NCI-H2107 treated with DMSO at 0.1 percent for 48 hours (cell line): ENCODE measurements around the gene ANG.
"Not testable (repeated sequence)": the region's sequence is repeated elsewhere in the genome, so short reads cannot be mapped to it uniquely, and the experiment has no call there.

Experiments
- DNase-seq: peaks from one replicate; lab custom pipeline; 2025; ENCODE audit not compliant: unreplicated experiment; lab: John Stamatoyannopoulos, UW

The ANG gene

GRCh38 chr14:20688167-20688839 lies at the start of gene ANG:
ANG (plus strand) TSS chr14:20688764; CDS start chr14:20693565, 4,801 bp downstream.
- DNase-seq, result no peak

DNA sequence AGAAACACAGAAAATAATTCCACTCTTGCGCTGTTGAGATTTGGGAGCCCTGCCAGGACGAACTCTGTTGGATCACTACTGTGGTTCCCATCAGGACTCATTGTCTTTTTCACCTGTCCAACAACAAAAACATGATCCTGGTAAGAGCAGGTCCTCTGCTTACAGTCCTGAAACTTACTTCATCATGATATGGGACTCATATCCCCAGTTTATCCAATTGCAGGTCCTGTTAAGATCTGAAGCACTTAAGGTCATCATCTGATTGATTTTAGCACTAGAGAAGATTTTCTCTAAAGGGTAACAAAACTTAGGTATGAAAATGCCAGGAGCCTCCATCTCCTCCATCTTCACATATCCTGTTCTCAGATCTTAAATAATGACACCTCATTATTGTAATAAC lies 47.0 kb upstream of the ANG start, which contains the start of gene OR6S1:
TSS of gene OR6S1 (minus strand) at position 101 of the 400 bp plus-strand sequence. CDS start at position 101, 0 bp downstream.
- no peak for DNase-seq

DNA sequence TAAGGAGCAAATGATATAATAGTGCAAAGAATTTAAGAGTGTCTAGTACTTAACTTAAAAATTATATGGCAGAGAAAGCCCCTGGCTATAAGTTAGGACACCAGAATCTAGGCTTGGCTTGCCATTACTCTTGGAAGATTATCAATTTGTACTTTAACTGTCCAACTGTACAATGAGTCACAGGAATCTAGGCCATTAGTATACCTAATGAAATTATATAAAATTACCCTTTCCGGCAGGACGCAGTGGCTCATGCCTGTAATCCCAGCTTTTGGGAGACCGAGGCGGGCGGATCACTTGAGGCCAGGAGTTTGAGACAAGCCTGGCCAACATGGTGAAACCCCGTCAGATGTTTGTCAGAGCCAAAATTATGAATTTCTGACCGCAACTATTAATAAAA lies 46.4 kb upstream of the ANG start:
- DNase-seq, result no peak

- not testable (repeated sequence) for DNase-seq
Measured at GRCh38 chr14:20642755-20643154, 45.8 kb upstream of the ANG start.

- no peak for DNase-seq
Measured at GRCh38 chr14:20644520-20644919, 44.0 kb upstream of the ANG start.

DNA sequence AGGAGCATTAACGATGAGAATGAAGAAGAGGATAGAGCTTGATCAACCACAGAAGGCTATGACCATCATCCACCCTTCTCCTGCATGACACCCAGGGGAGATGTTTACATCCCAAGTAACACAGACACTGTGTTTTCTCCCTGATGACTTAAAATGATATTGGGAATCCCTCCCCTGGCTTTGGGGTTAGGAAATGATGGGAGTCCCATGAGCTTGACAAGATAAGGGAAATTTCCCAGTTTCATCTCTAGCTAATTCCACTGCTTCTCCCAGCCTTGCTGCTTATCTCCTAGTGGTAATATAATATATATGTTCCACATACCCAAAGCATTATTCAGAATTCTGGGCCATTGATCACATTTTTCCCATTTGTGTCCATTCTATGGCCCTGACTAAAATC lies 43.1 kb upstream of the ANG start:
- no peak for DNase-seq

GRCh38 chr14:20652996-20653975 lies 35.3 kb upstream of the ANG start:
- no peak for DNase-seq

GRCh38 chr14:20655851-20656250 lies 32.7 kb upstream of the ANG start:
- no peak for DNase-seq

DNA sequence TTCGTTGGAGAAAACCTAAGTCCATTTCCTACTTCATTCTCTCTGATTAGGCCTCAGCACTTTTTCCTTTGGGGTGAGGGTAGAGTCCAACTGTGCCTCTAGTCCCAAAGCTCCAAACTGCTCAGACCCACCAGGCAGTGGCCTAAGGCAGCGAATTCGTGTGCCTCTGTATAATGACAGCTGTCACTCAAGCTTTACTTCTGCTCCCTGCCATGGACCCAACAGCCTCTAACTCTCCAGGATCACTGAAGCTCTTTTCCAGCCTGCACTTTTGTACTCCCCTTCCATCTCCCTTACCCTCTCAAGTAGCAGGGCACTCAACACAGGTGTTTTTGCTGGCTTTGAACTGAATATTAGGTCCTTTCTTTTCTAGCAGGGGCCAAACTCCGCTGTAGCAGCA lies 32.3 kb upstream of the ANG start:
- DNase-seq, result no peak

DNA sequence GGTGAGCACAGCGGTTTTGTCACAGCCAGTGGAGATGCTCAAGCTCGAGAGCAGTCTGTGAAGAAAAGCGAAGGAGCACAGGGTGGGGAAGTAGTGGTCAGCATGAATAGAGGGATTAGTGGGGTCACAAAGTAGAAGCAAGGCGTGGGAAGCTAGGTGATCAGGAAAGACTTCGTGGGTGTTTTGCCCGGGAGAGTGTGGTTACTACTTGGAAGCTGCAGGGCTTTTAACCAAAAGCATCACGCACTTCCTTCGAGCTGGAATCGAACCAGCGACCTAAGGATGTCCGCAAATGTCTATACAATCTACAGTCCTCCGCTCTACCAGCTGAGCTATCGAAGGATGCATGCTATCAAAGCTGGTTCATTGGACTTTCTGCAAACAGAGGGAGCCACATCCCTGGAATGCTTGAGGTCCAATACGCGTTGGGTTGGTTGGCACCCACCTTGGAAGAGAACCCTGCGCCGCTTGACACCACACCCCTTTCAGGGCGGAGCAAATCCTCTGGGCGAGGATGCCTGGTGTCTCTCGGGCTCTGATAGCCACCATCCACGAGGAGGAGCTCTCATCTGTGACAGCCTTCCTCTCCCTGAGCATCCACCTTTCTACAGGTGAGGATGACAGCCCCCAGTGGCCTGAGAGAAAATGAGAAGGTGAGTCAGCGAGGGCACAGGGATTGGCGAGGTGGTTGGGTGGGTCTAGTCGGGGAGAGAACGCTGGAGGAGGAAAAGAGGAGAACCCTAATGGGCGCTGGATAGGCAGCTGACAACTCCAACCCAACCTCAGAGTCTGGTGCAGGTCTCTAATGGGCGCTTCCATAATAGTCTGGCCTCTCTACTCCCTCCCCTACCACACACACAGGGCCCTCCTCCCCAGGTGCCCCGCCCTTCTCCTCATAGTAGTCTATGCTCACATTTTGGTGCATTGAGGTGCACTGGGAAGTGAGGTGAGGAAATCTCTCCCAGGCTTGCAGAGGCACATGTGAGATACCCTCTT lies 31.1 kb upstream of the ANG start:
- no peak for DNase-seq

DNA sequence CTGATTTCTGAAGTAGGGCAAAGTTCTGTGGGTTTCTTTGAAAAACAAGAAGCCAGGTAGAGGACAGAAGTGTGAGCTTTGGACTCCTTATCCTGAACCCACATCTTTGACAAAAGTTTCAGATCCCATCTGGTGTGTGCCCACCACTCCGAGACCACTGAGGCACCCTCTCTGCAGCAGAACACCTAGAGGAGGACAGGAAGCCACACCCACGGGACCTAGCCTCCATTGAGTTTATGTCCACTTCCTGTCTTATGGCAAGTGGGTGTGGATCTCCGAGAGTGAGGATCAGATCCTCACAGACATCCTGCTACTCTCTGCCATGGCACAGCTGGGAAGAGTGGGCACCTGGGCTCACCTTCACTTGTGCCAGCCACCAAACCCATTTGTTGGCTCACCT lies 30.3 kb upstream of the ANG start:
- no peak for DNase-seq

DNA sequence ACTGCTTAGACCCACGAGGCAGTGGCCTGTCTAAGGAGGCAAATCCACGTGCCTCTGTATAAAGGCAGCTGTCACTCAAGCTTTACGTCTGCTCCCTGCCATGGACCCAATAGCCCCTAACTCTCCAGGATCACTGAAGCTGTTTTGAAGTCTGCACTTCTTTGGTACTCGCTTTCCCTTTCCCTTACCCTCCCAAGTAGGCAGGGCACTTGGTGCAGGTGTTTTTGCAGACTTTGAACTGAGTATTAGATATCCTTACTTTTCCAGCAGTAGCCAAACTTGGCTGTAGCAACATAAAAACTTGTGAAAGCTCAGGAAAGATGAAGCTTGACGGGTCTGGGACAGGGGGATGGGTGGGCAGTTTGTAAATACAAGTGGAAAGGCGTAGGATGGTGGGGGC lies 29.2 kb upstream of the ANG start:
- DNase-seq, result no peak

GRCh38 chr14:20659813-20660395 lies 28.7 kb upstream of the ANG start:
- DNase-seq, result no peak

DNA sequence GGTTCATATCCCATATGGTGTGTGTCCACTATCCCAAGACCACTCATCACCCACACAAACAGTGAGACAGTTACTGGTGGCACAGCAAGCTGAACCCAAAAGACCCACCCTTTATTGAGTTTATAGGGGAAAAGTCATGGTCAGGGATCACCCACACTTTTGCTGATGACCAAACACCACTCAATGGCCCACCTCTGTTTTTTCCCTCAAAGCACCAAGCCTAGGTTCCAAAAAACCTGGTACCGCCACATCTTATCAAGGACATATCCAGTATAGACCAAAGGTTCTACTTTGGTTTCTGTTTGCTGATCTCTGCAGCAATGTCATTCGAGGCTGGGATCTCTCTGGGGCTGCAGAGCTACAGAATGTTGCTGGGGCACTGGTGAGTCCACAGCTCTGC lies 27.4 kb upstream of the ANG start:
- DNase-seq, result no peak

- DNase-seq, result no peak
Measured at GRCh38 chr14:20662968-20663732, 25.4 kb upstream of the ANG start.

- DNase-seq, result not testable (repeated sequence)
Measured at GRCh38 chr14:20666400-20666961, 22.1 kb upstream of the ANG start.

DNA sequence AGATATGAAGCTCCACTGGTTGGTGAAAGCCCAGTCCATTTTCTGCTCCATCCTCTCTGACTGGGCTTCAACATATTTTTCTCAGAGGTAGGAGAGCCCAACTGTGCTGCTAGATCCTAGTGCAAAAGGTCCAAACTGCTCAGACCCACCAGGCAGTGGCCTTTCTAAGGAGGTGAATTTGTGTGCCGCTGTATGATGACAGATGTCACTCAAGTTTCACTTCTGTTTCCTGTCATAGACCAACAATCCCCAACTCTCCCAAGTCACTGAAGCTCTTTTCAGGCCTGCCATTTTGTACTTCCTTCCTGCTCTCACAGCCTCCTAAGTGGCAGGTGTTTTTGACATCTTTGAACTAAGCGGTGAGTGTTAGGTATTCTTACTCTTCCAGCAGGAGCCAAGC lies 20.6 kb upstream of the ANG start:
- DNase-seq, result no peak

DNA sequence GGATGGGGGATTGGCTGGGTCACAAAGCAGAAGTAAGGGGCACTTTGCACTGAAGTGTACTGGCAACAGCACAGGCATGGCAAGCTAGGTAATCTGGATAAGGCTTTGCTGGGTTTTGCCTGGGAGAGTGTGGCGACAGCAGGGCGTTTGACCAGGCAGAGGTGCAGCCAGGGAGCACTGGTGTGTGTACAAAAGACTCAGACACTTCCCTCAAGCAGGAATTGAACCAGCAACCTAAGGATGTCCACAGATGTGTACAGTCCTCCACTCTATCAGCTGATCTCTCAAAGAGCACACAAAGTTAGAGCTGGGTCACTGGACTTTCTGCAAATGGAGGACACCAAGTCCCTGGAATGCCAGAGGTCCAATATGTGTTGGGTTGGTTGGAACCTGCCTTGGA lies 19.6 kb upstream of the ANG start:
- DNase-seq, result no peak

- no peak for DNase-seq
Measured at GRCh38 chr14:20671597-20672283, 16.8 kb upstream of the ANG start.
